CD4-positive, alpha-beta T cell (primary cell): ENCODE results near the gene KLHDC7A. TPM values are rescaled to one million over a fixed set of nuclear protein-coding genes. Genes with fewer than 3 reads are reported as not detected.

Experiments
- ATAC-seq: fragments of 200-7000 bp; cut with Tn5 transposase; one replicate; pipeline ENCODE4 v1.10.0; 2022; ENCODE audit warnings: mild to moderate bottlenecking; ENCODE audit not compliant: poor library complexity
- CTCF ChIA-PET: fragments of 350-600 bp; sonication (Branson Sonifier 250); formaldehyde crosslinking; loops from one replicate; lab custom pipeline; 2021; ENCODE audit warnings: antibody characterized with exemption, inconsistent platforms; lab: Charles Lee
- POLR2A ChIA-PET: fragments of 350-600 bp; sonication (Branson Sonifier 250); formaldehyde crosslinking; loops from one replicate; lab custom pipeline; 2021; ENCODE audit warnings: antibody characterized with exemption, inconsistent platforms; lab: Charles Lee
- DNase-seq, 14 experiments: peaks; one replicate each; pipeline ENCODE4 v3.0.0-alpha.2; 2013 to 2020; ENCODE audit warnings: mixed read lengths in 2 of 14
- H3K27ac ChIP-seq, 2 donors: one replicate each; pipeline versions ENCODE4 v1.5.1 to v1.7.0; 2013; ENCODE audit warnings: low read length in 2 of 2, low read depth in 1 of 2, mild to moderate bottlenecking in 1 of 2
- H3K27me3 ChIP-seq, 2 experiments: 1 replicate in 1 of 2; 2 replicates in 1 of 2; pipeline versions ENCODE4 v1.6.1 to v1.7.0; 2013; ENCODE audit warnings: low read length in 2 of 2, control low read depth in 1 of 2, mild to moderate bottlenecking in 1 of 2, moderate library complexity in 1 of 2; ENCODE audit not compliant: insufficient read depth in 2 of 2, control insufficient read depth in 1 of 2
- H3K36me3 ChIP-seq: one replicate; pipeline ENCODE4 v1.6.1; 2013; ENCODE audit warnings: low read length, control low read depth; ENCODE audit not compliant: insufficient read depth
- H3K4me1 ChIP-seq: one replicate; pipeline ENCODE4 v1.6.1; 2013; ENCODE audit warnings: low read length, control low read depth; ENCODE audit not compliant: insufficient read depth
- H3K4me3 ChIP-seq: one replicate; pipeline ENCODE4 v1.5.1; 2013; ENCODE audit warnings: mild to moderate bottlenecking, low read length, moderate library complexity
- H3K9me3 ChIP-seq, 2 experiments: 1 replicate in 1 of 2; 2 replicates in 1 of 2; pipeline versions ENCODE4 v1.6.1 to v1.7.0; 2013; ENCODE audit warnings: low read length in 2 of 2, mild to moderate bottlenecking in 2 of 2, control low read depth in 1 of 2, moderate library complexity in 1 of 2; ENCODE audit not compliant: control insufficient read depth in 1 of 2, insufficient read depth in 1 of 2
- H3K27ac Mint-ChIP-seq: one replicate; pipeline ENCODE4 v1.8.0; 2020; ENCODE audit warnings: mixed read lengths
- H3K27me3 Mint-ChIP-seq: one replicate; pipeline ENCODE4 v1.8.0; 2021; ENCODE audit warnings: mixed read lengths
- H3K36me3 Mint-ChIP-seq: one replicate; pipeline ENCODE4 v1.8.0; 2021; ENCODE audit warnings: low read depth, mixed read lengths
- H3K4me1 Mint-ChIP-seq: one replicate; pipeline ENCODE4 v1.8.0; 2021; ENCODE audit warnings: low read depth, mixed read lengths
- H3K4me3 Mint-ChIP-seq: one replicate; pipeline ENCODE4 v1.8.0; 2020; ENCODE audit warnings: mild to moderate bottlenecking, mixed read lengths
- H3K9me3 Mint-ChIP-seq: one replicate; pipeline ENCODE4 v1.8.0; 2020; ENCODE audit warnings: mixed read lengths
- intact Hi-C, 2 experiments: fragments of 100-400 bp; cut with DNase I in 1 of 2; cut with micrococcal nuclease in 1 of 2; formaldehyde crosslinking; loops; one replicate each; pipeline versions ENCODE4 v1.15.1 to v1.9.0; 2023 to 2025; cut with DNase I, micrococcal nuclease
- total RNA-seq, 174 experiments: library from RNA in 2 of 174; stranded (reverse) in 2 of 174; gene quantifications; one replicate each; pipeline ENCODE4 v1.2.3 and lab custom pipeline; 2021 to 2026
- TF ChIP-seq, protein P1 (sequence below): fragments of 200-600 bp; IDR thresholded peaks from one replicate; pipeline ENCODE4 v1.8.0; 2022; ENCODE audit warnings: antibody characterized with exemption, mild to moderate bottlenecking

KLHDC7A gene
- total RNA-seq, 2 experiments from 2014 or later, result not detected

DNA sequence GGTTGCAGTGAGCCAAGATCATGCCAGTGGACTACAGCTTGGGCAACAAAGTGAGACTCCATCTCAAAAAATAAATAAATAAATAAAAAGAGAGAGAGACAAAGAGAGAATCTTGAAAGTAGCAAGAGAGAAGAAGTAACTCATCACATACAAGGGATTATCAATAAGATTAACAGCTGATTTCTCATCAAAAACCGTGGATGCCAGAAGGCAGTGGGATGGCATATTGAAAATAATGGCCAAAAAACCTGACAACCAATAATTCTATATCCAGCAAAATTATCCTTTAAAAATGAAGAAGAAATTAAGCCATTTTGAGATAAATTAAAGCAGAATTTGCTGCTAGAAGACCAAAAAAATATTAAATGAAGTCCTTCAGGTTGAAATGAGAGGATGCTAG is 35.7 kb downstream of the KLHDC7A start:
- H3K4me1 Mint-ChIP-seq, result no peaks in the 10 kb centered on the region
- ATAC-seq (no peak), DNase-seq (no peak)
- peaks cover 5% of the 10 kb centered on the region in 2 experiments for H3K27me3 ChIP-seq
- peaks cover 11% of the 10 kb centered on the region for H3K9me3 Mint-ChIP-seq
- no peak overlapping the region for H3K27ac Mint-ChIP-seq
- no peaks in the 10 kb centered on the region for H3K4me1 ChIP-seq
- TF ChIP-seq, protein P1, sequence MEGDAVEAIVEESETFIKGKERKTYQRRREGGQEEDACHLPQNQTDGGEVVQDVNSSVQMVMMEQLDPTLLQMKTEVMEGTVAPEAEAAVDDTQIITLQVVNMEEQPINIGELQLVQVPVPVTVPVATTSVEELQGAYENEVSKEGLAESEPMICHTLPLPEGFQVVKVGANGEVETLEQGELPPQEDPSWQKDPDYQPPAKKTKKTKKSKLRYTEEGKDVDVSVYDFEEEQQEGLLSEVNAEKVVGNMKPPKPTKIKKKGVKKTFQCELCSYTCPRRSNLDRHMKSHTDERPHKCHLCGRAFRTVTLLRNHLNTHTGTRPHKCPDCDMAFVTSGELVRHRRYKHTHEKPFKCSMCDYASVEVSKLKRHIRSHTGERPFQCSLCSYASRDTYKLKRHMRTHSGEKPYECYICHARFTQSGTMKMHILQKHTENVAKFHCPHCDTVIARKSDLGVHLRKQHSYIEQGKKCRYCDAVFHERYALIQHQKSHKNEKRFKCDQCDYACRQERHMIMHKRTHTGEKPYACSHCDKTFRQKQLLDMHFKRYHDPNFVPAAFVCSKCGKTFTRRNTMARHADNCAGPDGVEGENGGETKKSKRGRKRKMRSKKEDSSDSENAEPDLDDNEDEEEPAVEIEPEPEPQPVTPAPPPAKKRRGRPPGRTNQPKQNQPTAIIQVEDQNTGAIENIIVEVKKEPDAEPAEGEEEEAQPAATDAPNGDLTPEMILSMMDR, result no peak
- peaks cover 15 to 16% of the 10 kb centered on the region in 2 experiments for H3K9me3 ChIP-seq
- POLR2A ChIA-PET, result no interaction called here
- H3K36me3 ChIP-seq, result no peaks in the 10 kb centered on the region
- peaks cover 19% of the 10 kb centered on the region for H3K27me3 Mint-ChIP-seq
- peaks cover 4% of the 10 kb centered on the region for H3K36me3 Mint-ChIP-seq
- CTCF ChIA-PET, result no interaction called here
- intact Hi-C loops, result no loop called here
- no peak overlapping the region for H3K4me3 ChIP-seq
- no peak overlapping the region for H3K4me3 Mint-ChIP-seq
- no peak overlapping the region for H3K27ac ChIP-seq

DNA sequence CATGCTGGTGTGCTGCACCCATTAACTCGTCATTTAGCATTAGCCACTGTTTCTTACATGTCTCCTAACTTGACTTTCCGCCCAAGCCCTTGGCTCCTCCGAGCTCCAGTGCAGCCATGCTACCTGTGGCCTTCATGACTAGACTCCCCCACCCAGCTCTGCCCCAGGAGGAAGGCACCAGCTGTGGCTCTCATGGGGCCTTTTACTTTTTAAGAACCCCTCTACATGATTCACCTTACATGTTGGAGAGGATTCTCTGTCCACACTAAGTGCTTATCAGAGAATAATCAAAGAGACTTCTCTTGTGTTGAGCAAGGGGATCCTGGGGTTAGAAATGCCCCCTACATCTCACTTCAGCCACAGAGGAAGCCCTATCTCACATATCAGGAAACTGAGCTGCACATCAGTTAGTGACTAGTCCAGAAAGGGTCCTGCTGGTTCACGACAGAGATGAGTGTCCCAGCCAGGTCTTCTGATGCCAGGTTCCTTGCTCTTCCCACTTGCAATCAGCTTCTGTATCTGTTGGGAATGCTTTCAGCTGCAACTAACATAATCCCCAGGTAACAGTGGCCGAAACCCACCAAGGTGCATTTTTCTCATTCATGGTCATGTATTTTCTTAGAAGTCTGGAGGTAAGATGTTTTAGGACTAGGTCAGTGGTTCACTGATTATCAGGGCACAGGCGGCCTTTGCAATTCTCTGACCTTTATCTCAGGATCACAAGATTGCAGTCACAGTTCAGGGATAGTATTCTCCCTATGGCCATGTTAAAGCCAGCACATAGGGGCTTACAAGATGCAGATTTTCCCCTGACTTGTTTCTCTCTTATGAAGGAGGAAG is 45.9 kb downstream of the KLHDC7A start:
- peaks cover 0 to 3% of the 10 kb centered on the region in 2 experiments for H3K27me3 ChIP-seq
- H3K9me3 ChIP-seq, result no peaks in the 10 kb centered on the region
- H3K27ac ChIP-seq, result no peak overlapping the region
- POLR2A ChIA-PET, result no interaction called here
- TF ChIP-seq, protein P1, result no peak
- no peaks in the 10 kb centered on the region for H3K4me1 Mint-ChIP-seq
- no peaks in the 10 kb centered on the region for H3K9me3 Mint-ChIP-seq
- intact Hi-C loops, result no loop called here
- DNase-seq (no peak), ATAC-seq (no peak)
- peaks cover 44% of the 10 kb centered on the region for H3K27me3 Mint-ChIP-seq
- CTCF ChIA-PET, result no interaction called here
- no peaks in the 10 kb centered on the region for H3K36me3 ChIP-seq
- no peak overlapping the region for H3K27ac Mint-ChIP-seq
- no peak overlapping the region for H3K4me3 Mint-ChIP-seq
- no peaks in the 10 kb centered on the region for H3K36me3 Mint-ChIP-seq
- H3K4me3 ChIP-seq, result no peak overlapping the region
- no peaks in the 10 kb centered on the region for H3K4me1 ChIP-seq

DNA sequence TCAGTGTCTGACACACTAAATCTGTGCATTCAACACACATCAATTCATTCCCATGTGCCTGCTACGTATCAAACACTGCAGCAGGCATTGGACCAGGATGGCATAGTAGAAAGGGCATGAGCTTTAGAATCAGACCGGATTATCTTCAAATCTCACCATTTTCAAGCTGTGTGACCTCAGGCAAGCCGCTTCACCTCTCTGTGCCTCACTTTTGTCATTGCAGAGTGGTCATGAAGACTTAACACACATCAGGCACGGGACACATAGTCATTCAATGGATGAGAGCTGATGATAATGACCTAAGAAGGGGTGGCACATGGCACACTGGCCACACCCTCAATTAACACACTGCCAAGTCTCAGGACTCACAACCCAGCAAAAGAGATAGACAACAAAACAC is 46.8 kb downstream of the KLHDC7A start:
- CTCF ChIA-PET, result no interaction called here

More for the DNA sequence above, 46.8 kb downstream of the KLHDC7A start:
- H3K36me3 ChIP-seq, result no peaks in the 10 kb centered on the region
- POLR2A ChIA-PET, result no interaction called here
- Mint-ChIP-seq H3K9me3 (no peaks in the 10 kb centered on the region), H3K27me3 (peaks cover 45% of the 10 kb centered on the region), H3K4me1 (no peaks in the 10 kb centered on the region), H3K4me3 (no peak overlapping the region), H3K27ac (no peak overlapping the region), H3K36me3 (no peaks in the 10 kb centered on the region)
- ATAC-seq (no peak), DNase-seq (peak in 1 of 14 experiments; percentile 0)
- TF ChIP-seq, protein P1, result no peak
- H3K4me3 ChIP-seq, result no peak overlapping the region
- H3K27ac ChIP-seq, result no peak overlapping the region
- H3K4me1 ChIP-seq, result no peaks in the 10 kb centered on the region
- H3K27me3 ChIP-seq, result peaks cover 3 to 6% of the 10 kb centered on the region in 2 experiments
- intact Hi-C loops, result no loop called here
- H3K9me3 ChIP-seq, result no peaks in the 10 kb centered on the region
